Measurements from ENCODE around the gene TTPAL. TPM values are rescaled to one million over a fixed set of nuclear protein-coding genes. Genes with fewer than 3 reads are reported as not detected.

Gene TTPAL
- polyA plus RNA-seq, 1 of the 3 experiments (the other 2 are of a cell fraction), result 5.7 TPM

GRCh38 chr20:44470327-44470726, 5.3 kb upstream of the TTPAL start:
- H3K27me3 ChIP-seq (ENCODE audit: insufficient read depth), result no peaks in the 10 kb centered on the region
- CTCF ChIA-PET, result interaction anchor here (0.5 to 5.9 kb wide), 9 partner anchors 11 to 353 kb away, joined by 3 to 44 read pairs (median 8); no protein-coding TSS in a partner anchor
- no peaks in the 10 kb centered on the region for H4K20me1 ChIP-seq (ENCODE audit: insufficient read depth)
- no peaks in the 10 kb centered on the region for H3K36me3 ChIP-seq (replicated peaks in 1 of 2; ENCODE audit: control insufficient read depth in 1 of 2, insufficient read depth in 2 of 2, low read length in 1 of 2)
- no peak overlapping the region for H2AFZ ChIP-seq (ENCODE audit: low read depth)
- peaks cover 0 to 3% of the 10 kb centered on the region in 2 experiments; a peak in 1 of 4 replicates for H3K4me1 ChIP-seq (ENCODE audit: control insufficient read depth in 1 of 2, insufficient read depth in 2 of 2, low read depth in 1 of 2, low read length in 1 of 2)
- H3K4me3 ChIP-seq (ENCODE audit: low read depth in 2 of 2, low read length in 1 of 2), result no peak overlapping the region
- DNase-seq, result no peak
- H3K79me2 ChIP-seq (ENCODE audit: insufficient read depth), result no peaks in the 10 kb centered on the region
- no peak overlapping the region for H3K9ac ChIP-seq
- H3K9me3 ChIP-seq, result no peaks in the 10 kb centered on the region
- no peak overlapping the region for H3K4me2 ChIP-seq
- no peaks in the 10 kb centered on the region for H3K9me2 ChIP-seq
- no peaks in the 10 kb centered on the region for H3F3A ChIP-seq (replicated peaks; ENCODE audit: insufficient read depth)
- POLR2A ChIA-PET, result no interaction called here
- TF ChIP-seq TAF1 (IDR thresholded peaks at IDR 0.05; ENCODE audit: borderline replicate concordance, low read depth, low read length) (no peak), EP300 (IDR thresholded peaks at IDR 0.05; ENCODE audit: borderline replicate concordance in 1 of 2, low read depth in 1 of 2, low read length in 1 of 2) (no peak), FOXJ3 (CRISPR knock-in tag; IDR thresholded peaks at IDR 0.05) (no peak), JUND (IDR thresholded peaks at IDR 0.05) (no peak), MAX (IDR thresholded peaks at IDR 0.05; ENCODE audit: low read depth) (no peak), EZH2phosphoT487 (IDR thresholded peaks at IDR 0.05; ENCODE audit: borderline replicate concordance, low read depth) (no peak), USF2 (IDR thresholded peaks at IDR 0.05; ENCODE audit: borderline replicate concordance, low read depth, low read length) (no peak)
- no peak overlapping the region for H3K27ac ChIP-seq (ENCODE audit: low read depth in 2 of 2, low read length in 1 of 2)
- 55% methylated on average over 5 of the region's 5 CpGs for WGBS (ENCODE audit: low lambda C conversion rate)

DNA sequence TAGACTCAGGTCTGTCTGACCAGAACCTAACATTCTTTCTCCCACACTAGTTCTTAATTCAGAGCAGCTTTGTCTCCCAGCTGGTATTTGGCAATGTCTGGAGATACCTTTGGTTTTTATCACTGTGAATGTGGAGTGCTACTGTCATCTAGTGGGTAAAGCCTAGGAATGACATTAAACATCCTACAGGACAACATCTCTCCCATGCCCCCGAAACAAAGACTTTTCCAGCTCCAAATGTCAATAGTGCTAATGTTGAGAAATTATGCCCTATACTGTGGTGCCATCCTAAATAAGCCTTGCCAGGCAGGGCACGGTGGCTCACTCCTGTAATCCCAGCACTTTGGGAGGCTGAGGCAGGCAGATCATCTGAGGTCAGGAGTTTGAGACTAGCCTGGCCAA, 4.2 kb upstream of the TTPAL start:
- Histone ChIP-seq H3K9me2 (no peaks in the 10 kb centered on the region), H3K27ac (ENCODE audit: low read depth in 2 of 2, low read length in 1 of 2) (no peak overlapping the region), H4K20me1 (ENCODE audit: insufficient read depth) (no peaks in the 10 kb centered on the region), H3K9ac (no peak overlapping the region), H3K27me3 (ENCODE audit: insufficient read depth) (no peaks in the 10 kb centered on the region), H3K4me3 (ENCODE audit: low read depth in 2 of 2, low read length in 1 of 2) (no peak overlapping the region), H3K79me2 (ENCODE audit: insufficient read depth) (peaks cover 7% of the 10 kb centered on the region; the same call in 1 of the 2 replicates), H2AFZ (ENCODE audit: low read depth) (no peak overlapping the region), H3K4me2 (no peak overlapping the region), H3F3A (replicated peaks; ENCODE audit: insufficient read depth) (no peaks in the 10 kb centered on the region), H3K4me1 (ENCODE audit: control insufficient read depth in 1 of 2, insufficient read depth in 2 of 2, low read depth in 1 of 2, low read length in 1 of 2) (peaks cover 0 to 7% of the 10 kb centered on the region in 2 experiments; a peak in 1 of 4 replicates), H3K36me3 (replicated peaks in 1 of 2; ENCODE audit: control insufficient read depth in 1 of 2, insufficient read depth in 2 of 2, low read length in 1 of 2) (no peaks in the 10 kb centered on the region), H3K9me3 (no peaks in the 10 kb centered on the region)
- ChIA-PET CTCF (interaction anchor here (0.6 to 5.9 kb wide), 32 partner anchors 9 to 849 kb away, joined by 3 to 44 read pairs (median 4); partner anchors contain the start of gene FITM2), POLR2A (no interaction called here)
- WGBS (ENCODE audit: low lambda C conversion rate), result 68% methylated on average over 2 of the region's 2 CpGs
- DNase-seq, result peak; percentile 47
- no peak for TF ChIP-seq FOXJ3 (CRISPR knock-in tag; IDR thresholded peaks at IDR 0.05)
- TF ChIP-seq CHD2 (IDR thresholded peaks at IDR 0.05; ENCODE audit: low read length, partially characterized antibody), result no peak
- no peak for TF ChIP-seq YY1 (IDR thresholded peaks at IDR 0.05; ENCODE audit: low read depth)
- no peak for TF ChIP-seq USF2 (IDR thresholded peaks at IDR 0.05; ENCODE audit: borderline replicate concordance, low read depth, low read length)
- TF ChIP-seq, protein P1, sequence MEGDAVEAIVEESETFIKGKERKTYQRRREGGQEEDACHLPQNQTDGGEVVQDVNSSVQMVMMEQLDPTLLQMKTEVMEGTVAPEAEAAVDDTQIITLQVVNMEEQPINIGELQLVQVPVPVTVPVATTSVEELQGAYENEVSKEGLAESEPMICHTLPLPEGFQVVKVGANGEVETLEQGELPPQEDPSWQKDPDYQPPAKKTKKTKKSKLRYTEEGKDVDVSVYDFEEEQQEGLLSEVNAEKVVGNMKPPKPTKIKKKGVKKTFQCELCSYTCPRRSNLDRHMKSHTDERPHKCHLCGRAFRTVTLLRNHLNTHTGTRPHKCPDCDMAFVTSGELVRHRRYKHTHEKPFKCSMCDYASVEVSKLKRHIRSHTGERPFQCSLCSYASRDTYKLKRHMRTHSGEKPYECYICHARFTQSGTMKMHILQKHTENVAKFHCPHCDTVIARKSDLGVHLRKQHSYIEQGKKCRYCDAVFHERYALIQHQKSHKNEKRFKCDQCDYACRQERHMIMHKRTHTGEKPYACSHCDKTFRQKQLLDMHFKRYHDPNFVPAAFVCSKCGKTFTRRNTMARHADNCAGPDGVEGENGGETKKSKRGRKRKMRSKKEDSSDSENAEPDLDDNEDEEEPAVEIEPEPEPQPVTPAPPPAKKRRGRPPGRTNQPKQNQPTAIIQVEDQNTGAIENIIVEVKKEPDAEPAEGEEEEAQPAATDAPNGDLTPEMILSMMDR (IDR thresholded peaks at IDR 0.05), result peak; percentile 59
- peak; percentile 83 for TF ChIP-seq RAD21 (IDR thresholded peaks at IDR 0.05; ENCODE audit: low read length)
- TF ChIP-seq, protein P2, sequence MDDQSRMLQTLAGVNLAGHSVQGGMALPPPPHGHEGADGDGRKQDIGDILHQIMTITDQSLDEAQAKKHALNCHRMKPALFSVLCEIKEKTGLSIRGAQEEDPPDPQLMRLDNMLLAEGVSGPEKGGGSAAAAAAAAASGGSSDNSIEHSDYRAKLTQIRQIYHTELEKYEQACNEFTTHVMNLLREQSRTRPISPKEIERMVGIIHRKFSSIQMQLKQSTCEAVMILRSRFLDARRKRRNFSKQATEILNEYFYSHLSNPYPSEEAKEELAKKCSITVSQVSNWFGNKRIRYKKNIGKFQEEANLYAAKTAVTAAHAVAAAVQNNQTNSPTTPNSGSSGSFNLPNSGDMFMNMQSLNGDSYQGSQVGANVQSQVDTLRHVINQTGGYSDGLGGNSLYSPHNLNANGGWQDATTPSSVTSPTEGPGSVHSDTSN (IDR thresholded peaks at IDR 0.05), result no peak
- TF ChIP-seq TCF12 (IDR thresholded peaks at IDR 0.05), result no peak; the same call in 1 of the 2 replicates
- no peak for TF ChIP-seq POLR2AphosphoS5 (IDR thresholded peaks at IDR 0.05; ENCODE audit: low read depth, low read length)
- no peak for TF ChIP-seq NFIC (IDR thresholded peaks at IDR 0.05; ENCODE audit: borderline replicate concordance)
- TF ChIP-seq SMC3 (IDR thresholded peaks at IDR 0.05; ENCODE audit: low read depth, low read length), result peak; percentile 64
- no peak for TF ChIP-seq SIN3A (IDR thresholded peaks at IDR 0.05; ENCODE audit: borderline replicate concordance, low read depth, low read length)
- TF ChIP-seq MEF2A (IDR thresholded peaks at IDR 0.05; ENCODE audit: borderline replicate concordance, low read depth), result no peak
- no peak for TF ChIP-seq RFX5 (IDR thresholded peaks at IDR 0.05; ENCODE audit: low read length)
- no peak for TF ChIP-seq MAX (IDR thresholded peaks at IDR 0.05; ENCODE audit: low read depth)
- no peak for TF ChIP-seq MXI1 (IDR thresholded peaks at IDR 0.05; ENCODE audit: low read depth, low read length)
